ENCODE results near the gene DHX32.
A peak's percentile ranks its signal among the peaks of the same experiment; 100 is the strongest.

Gene DHX32

GRCh38 chr10:125846894-125847293 lies 34.2 kb downstream of the DHX32 start:
- no peak for DNase-seq

GRCh38 chr10:125845617-125846016 lies 35.5 kb downstream of the DHX32 start:
- DNase-seq, result no peak

DNA sequence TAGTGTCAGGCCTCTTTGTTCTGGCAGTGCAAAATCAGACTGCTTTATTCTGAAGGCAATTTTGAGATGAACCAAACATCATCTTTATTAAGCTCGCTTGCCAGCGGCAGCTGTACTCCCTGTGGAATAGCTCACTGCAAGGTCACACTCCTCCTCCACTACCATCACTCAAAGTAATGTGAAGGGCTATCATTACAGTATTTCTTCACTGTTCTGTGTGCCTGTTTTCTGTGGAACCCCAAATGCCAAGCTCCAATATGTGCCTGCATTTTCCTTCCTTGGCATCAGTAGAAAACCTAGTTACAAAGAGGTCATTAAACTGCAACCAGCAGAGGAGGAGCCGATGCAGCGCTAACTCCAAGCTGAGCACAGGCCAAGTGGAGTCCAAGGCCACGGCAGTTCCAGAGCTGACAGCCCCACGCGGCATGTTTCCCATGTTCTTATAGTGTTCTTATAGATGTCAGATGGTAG lies 36.3 kb downstream of the DHX32 start:
- DNase-seq, result no peak

DNA sequence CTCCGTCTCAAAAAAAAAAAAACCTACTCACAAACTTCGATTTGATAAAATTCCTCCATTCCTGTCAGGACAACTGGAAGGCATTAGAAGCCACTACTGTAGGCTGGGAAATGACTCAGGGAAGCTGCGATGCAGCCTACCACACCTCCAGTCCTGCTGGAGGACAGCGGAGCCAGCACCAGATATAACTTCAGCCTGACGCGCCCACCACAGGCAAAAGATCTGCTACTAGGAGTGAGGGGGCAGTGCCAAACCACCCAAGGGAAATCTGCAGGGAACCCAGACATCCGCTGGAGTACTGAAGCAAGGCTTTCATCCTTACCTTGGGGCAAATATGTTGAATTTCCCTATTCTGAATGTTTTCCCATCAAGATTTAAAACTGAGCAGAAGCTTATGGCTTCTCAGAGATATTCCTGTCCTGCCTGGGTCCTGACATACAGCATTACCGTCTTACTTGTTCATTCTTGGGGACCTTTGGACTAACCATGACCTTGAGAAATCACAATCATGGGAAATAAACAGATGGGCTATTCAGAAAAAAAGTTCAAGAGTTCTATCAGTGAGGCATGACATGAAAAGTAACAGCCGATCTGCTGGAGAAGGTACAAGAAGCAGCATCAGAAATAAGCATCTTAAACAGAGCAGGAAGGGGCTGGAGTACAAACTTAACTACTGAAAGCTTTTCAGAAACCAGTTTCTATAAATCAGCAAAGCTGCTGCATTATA lies 37.3 kb downstream of the DHX32 start:
- DNase-seq, result no peak

GRCh38 chr10:125840955-125841354 lies 40.1 kb downstream of the DHX32 start:
- DNase-seq, result peak; percentile 32

GRCh38 chr10:125840406-125840805 lies 40.7 kb downstream of the DHX32 start:
- DNase-seq, result no peak

DNA sequence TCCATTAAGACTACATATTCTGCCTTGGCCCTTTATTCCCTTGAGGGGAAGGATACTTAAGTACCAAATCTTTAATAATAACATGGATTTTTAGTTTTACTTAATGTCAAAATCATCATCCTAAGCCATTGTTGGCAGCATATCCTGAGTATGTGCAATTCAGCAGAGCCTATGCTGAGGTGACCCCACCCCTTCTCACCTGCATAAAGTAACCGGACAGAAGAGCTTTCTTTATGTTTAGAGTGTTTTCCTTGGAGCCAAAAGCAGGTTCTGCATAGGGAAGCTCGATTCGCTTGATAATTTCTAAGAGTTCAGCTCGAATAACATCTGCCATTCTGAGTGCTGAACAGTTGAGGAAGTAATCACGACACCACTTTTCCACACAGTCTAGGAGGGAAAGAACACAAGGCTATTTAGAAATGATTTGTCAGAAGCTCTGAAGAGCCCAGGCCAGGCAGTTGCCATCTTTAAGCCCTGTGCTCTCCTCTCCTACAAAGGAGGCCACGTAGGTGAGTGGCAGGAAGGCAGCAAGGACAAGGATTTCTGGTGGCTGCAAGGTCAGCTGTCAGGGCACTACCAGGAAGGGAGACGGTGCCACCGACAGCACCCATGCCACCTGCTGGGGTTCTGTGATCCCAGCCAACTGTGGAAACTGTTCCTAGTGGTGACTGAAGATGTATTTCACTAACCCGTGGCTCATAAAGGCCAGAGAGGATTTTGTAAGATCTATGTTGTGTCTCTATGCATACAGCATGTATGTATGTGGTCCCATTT lies 42.1 kb downstream of the DHX32 start:
- DNase-seq, result no peak

- DNase-seq, result no peak
Measured at GRCh38 chr10:125836746-125837145, 44.3 kb downstream of the DHX32 start.

GRCh38 chr10:125828311-125828710 lies 52.8 kb downstream of the DHX32 start:
- DNase-seq, result no peak

DNA sequence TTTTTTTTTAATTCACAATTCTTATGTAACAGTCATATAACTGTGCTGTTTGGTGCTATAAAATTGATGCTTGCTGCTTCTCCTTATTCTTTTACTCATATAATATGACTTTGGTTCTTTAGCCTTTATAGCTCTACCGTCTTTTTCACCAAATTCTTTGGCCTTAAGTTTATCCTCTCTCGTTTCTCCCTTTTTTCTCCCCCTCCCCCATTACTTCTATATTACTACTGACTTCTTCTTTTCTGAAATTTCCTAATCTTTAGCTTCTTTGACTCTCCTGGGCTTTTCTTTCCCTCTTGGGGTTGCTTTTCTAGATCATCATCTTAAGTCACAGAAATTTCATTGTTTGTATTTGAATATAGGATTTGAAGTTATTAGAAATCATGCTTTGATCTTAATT lies 54.0 kb downstream of the DHX32 start:
- DNase-seq, result no peak

DNA sequence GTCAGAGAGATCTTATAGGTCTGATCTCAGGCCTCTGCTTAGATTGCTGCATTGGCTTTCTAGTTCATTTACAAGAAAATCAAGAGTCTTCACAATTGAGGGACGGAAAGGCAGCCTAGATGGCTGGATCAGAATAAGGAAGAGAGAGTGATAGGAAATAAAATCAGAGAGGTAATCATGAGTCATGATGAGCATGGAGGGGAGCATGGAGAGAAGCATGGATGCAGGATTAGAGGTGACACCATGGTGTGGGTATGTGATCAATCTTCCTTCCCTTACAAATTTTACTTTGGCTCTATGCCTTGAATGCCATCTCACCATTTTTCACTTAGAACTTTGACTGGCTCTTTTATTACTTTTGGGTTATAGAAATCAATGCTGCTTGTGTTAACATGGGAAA lies 56.4 kb downstream of the DHX32 start:
- DNase-seq, result peak; percentile 72

GRCh38 chr10:125823663-125824251 lies 57.3 kb downstream of the DHX32 start:
- DNase-seq, result peak; percentile 13

GRCh38 chr10:125822878-125823662 lies 58.0 kb downstream of the DHX32 start, which contains the start of the genes BCCIP and UROS:
BCCIP (plus strand) TSS chr10:125823546; CDS start chr10:125823558, 12 bp downstream.
UROS (minus strand) TSS chr10:125823258; CDS start chr10:125816499, 6,759 bp downstream.
- peak; percentile 89 for DNase-seq

- DNase-seq, result no peak
Measured at GRCh38 chr10:125820701-125821100, 60.4 kb downstream of the DHX32 start.

DNA sequence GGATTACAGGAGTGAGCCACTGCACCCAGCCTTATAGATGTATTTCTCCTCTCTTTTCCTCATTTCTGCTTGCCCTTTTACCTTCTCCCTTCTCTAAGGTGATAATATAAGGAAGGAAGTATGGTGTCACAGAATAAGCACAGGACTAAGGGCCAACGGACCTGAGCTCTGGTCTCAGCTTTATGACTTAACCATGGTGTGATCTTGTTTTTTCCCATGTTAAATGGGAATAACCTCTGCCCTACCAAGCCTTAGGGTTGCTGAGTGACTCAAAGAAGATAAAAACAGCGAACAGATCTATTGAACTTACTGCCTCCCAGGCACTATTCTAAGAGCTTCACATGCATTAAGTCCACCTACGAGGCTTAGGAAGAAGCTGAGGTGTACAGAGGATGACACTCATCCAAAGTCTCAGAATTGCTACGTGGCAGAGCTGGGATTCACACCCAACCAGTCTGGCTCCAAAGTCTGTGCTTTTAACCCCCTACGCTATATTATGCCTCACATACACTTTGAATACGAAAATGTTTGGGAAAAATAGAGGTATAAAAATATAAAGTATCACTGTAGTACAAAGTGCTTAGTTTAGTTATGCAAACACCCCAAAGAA lies 63.6 kb downstream of the DHX32 start:
- DNase-seq, result no peak

GRCh38 chr10:125816548-125816947 lies 64.5 kb downstream of the DHX32 start:
- DNase-seq, result no peak

DNA sequence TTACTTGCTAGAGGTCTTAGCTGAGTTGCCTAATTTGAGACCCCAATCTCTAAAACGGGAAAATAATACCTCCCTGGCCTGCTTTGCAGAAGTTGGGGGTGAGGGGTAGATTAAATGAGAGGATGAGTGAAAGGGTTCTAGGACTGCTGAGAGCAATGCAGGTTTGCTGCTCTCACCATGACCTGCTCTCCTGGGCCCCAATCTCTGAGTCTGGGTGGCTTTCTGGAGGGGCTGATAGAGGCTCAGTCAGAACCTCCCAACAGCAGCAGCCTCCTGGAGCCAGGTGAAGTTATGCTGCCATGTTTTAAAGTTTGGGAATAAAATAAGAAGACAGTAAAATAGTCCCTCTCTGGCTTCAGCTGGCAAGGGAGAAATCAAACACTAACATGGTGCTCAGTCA lies 65.3 kb downstream of the DHX32 start:
- DNase-seq, result no peak

DNA sequence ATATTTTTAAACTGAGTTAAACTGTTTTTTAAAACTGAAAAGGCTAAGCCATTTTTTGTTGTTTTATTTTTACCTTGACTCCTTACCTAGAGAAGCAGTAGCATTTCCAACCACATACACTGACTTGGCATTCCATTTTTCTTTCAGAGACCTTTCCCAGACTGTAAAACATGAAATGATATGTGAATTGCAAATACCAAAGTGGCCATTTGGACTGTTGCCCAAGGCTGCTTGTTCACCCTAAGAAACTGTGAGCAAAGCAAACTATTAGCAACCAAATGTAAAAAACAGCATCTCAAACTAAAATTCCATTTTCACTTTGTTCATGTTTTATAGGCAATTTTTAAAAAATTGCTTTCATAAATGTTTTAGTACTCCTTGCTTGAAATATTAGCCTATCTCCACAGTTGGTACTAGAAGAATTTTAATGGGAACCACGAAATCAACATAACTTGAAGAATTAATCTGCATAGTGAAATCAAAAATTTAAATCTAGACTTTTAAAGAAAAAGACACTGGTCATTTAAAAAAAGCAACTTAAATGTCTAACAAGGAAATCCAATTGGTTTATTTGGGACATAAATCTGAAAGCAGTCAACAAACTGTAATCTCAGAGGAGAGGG lies 68.9 kb downstream of the DHX32 start:
- DNase-seq, result peak; percentile 40

GRCh38 chr10:125811251-125811650 lies 69.8 kb downstream of the DHX32 start:
- no peak for DNase-seq

DNA sequence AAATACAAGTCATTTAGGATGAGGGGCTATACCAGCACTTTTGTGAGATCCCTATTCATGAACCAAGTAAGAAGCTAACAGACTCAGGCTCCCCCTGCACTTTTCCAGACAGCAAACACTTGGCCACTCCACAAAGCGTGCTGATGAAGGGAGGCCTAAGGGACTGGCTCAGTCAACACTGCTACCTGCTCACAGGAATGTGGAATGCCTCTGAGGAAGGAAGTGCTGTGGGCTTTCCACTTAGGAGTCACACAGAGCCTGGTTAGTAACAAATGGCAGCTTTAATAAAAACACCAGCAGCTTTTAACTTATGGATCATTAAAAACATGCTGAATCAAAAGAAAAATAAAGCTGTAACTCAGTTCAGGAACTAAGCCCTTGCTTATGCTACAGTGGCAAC lies 73.0 kb downstream of the DHX32 start:
- no peak for DNase-seq

GRCh38 chr10:125802739-125803138 lies 78.4 kb downstream of the DHX32 start:
- DNase-seq, result peak; percentile 8

DNA sequence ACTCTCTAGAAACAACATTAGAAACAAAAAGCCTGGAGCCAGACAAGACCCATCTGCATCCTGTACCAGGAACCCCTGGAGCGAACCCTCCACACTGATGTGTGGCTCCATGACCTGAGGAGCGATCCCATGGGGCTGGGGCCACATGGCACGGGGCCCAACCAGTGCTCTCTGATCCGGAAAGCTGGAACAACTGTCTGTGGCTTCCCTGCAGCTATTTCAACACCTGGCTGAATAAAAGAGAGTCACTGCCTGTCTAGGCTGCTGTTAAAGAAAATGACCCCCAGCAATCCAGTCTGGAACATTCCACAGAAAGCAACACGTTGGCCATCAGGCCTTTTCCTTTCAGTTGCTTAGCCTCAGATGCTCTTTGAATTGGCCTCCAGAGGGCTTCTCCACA lies 79.0 kb downstream of the DHX32 start:
- no peak for DNase-seq

Measured in EL (cell line).